ENCODE results near the gene ITCH.

- TF ChIP-seq JUND (IDR thresholded peaks at IDR 0.05; ENCODE audit: borderline replicate concordance, low read depth, low read length) (no peak), JUND (tag; IDR thresholded peaks at IDR 0.05; ENCODE audit: borderline replicate concordance, low read depth, low read length) (no peak), POLR2A (conservative IDR thresholded peaks at IDR 0.05) (no peak), ZNF224 (CRISPR knock-in tag; IDR thresholded peaks at IDR 0.05) (no peak), FOS (IDR thresholded peaks at IDR 0.05; ENCODE audit: extremely low read depth, insufficient read length) (no peak), ELF1 (tag; IDR thresholded peaks at IDR 0.05) (no peak), ARNT (IDR thresholded peaks at IDR 0.05) (no peak), HEY1 (CRISPR knock-in tag; IDR thresholded peaks at IDR 0.05; ENCODE audit: borderline replicate concordance) (no peak), POLR2AphosphoS5 (IDR thresholded peaks at IDR 0.05; ENCODE audit: control insufficient read depth, insufficient read depth, low read depth, low read length) (no peak), KDM1A (IDR thresholded peaks at IDR 0.05) (no peak), PKNOX1 (IDR thresholded peaks at IDR 0.05) (no peak), RBBP5 (IDR thresholded peaks at IDR 0.05; ENCODE audit: borderline replicate concordance, insufficient read depth, low read length, poor library complexity, severe bottlenecking) (no peak)
These were observed 96.3 kb downstream of the ITCH start for GRCh38 chr20:34459209-34459897.
